Lower leg skin (tissue), 4 donors: Measurements from ENCODE around the gene PKD1L1. TPM values are rescaled to one million over a fixed set of nuclear protein-coding genes. Genes with fewer than 3 reads are reported as not detected.

ENCODE experiments used
- DNase-seq, 2 donors: peaks; one replicate each; pipeline ENCODE4 v3.0.0-alpha.2; 2019; ENCODE audit warnings: low spot score in 2 of 2
- H3K4me3 ChIP-seq: fragments of 200-600 bp; sonication (generic); 2 replicates; pipeline ENCODE4 v1.5.1; 2017; ENCODE audit warnings: mild to moderate bottlenecking, low read depth; ENCODE audit not compliant: poor library complexity, severe bottlenecking
- CTCF ChIP-seq, 3 donors: fragments of 450-650 bp; IDR thresholded peaks; one replicate each; pipeline ENCODE4 v1.5.1; 2016; ENCODE audit warnings: antibody characterized with exemption in 3 of 3, mild to moderate bottlenecking in 3 of 3, moderate library complexity in 2 of 3
- POLR2A ChIP-seq, 2 donors: fragments of 450-650 bp; IDR thresholded peaks; one replicate each; pipeline ENCODE4 v1.6.1; 2016 to 2017; ENCODE audit warnings: antibody characterized with exemption in 2 of 2, mild to moderate bottlenecking in 1 of 2, moderate library complexity in 1 of 2
- WGBS, 2 donors: methylation state at CpG; one replicate each; pipeline ENCODE4 v1.1.5; 2018; 5-methylcytosine and 5-hydroxymethylcytosine counted together
- intact Hi-C: fragments of 100-400 bp; cut with DNase I; formaldehyde crosslinking; loops from one replicate; pipeline ENCODE4 v1.15.0; 2023; ENCODE audit warnings: low total_unique reads
- total RNA-seq, 4 donors: library from RNA; depleted of rRNA; stranded (reverse); fragments of >200 nt; gene quantifications; one replicate each; pipeline ENCODE4 v1.1.0, GENCODE V29; 2016

Gene PKD1L1
- total RNA-seq, 4 donors from 2014 or later, result 0.04 to 0.12 (median 0.07) TPM

DNA sequence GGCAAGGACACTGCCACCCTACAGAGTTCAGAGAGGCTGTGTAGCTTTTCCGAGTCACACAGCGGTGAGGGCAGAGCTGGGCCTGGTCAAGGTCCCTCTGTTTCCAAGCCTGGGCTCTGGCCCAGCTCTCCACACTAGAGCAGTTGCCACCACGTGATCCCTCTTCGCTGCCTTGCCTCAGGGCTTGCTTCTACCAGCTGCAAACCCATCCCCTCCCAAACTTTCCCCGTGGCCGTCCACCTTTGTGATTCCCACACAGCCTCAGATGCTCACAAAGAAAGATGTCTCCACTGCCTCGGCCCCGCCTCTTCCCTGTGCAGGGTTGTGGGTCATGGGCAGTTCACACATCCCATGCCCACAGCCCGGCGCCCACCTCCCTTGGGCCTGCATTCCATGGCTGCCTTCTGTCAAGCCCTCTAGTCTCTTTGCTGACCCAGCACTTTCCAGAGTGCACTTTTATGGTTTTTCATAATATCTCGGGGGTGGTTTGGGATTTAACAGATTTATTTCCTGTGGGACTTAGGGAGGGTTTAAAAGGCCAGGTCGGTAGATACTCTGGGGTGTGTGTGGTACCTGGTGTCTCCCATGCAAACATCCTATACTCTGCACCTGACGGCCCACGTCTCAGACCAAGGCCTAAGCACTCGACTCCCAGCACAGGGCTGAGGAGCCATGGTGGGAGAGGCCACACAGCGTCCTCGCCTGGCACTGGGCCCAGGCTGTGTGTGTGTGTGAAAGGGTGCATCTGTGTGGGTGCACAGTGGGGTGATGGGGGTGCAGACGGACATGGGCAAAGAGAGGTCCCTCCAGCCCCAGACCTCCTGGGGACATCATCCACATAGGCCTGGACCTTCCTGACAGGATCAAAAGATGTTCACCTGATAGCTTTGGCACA lies 59.6 kb downstream of the PKD1L1 start:
- intact Hi-C loops, result no loop called here
- WGBS, 2 donors, result 78 to 80% methylated on average over 17 to 18 of the region's 18 CpGs
- no peak overlapping the region for H3K4me3 ChIP-seq
- TF ChIP-seq CTCF (IDR thresholded peaks at IDR 0.05) (no peak), POLR2A (IDR thresholded peaks at IDR 0.05) (no peak)
- peak; percentile 10 to 76 for DNase-seq

GRCh38 chr7:47887016-47887640 lies 61.1 kb downstream of the PKD1L1 start:
- H3K4me3 ChIP-seq, result no peak overlapping the region
- intact Hi-C loops, result no loop called here
- DNase-seq, result peak; percentile 2 to 68
- TF ChIP-seq CTCF (IDR thresholded peaks at IDR 0.05) (no peak), POLR2A (IDR thresholded peaks at IDR 0.05) (no peak)
- 83 to 88% methylated on average over 7 of the region's 7 CpGs for WGBS, 2 donors

- TF ChIP-seq POLR2A (IDR thresholded peaks at IDR 0.05), result no peak
- no peak for TF ChIP-seq CTCF (IDR thresholded peaks at IDR 0.05)
- no peak overlapping the region for H3K4me3 ChIP-seq
- intact Hi-C loops, result no loop called here
- WGBS, 2 donors, result 84 to 89% methylated on average over 12 of the region's 12 CpGs
- peak in 1 of 2 donors; percentile 61 for DNase-seq
Measured at GRCh38 chr7:47885987-47886811, 62.1 kb downstream of the PKD1L1 start.

DNA sequence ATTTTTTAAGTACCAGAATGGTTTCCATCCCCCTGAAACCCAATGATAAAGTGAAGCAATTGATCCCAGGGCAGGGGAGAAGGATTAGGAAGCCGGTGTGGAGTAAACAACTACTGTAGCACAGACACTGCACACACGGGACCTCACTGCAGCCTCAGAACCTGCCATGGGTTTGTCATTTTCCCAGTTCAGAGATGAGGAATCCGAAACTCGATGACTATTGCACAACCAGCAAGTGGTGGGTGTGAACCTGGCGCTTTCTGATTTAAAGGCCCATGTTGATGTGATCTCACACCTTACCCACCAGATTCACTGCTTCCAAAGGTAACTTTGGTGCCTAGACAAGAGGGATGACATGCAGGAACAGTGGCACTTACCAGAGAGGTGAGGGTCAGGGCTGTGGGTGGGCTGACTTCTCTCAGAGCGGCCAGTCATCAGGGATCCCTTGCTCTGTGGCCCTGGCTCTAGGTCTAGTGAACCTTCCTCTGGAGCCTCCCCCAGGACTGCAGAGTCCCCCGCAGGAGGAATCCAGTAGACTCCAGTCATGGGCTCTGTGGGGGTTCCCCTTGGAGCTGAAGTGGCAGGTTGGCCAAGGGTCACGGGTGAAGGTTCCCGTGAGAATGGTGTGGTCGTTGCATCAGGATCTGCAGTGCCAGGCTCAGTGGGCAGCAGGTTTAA lies 62.8 kb downstream of the PKD1L1 start:
- WGBS, 2 donors, result 68 to 70% methylated on average over 8 to 9 of the region's 10 CpGs
- no peak overlapping the region for H3K4me3 ChIP-seq

More for the DNA sequence above, 62.8 kb downstream of the PKD1L1 start:
- peak in 1 of 2 donors; percentile 54 for DNase-seq
- intact Hi-C loops, result no loop called here
- TF ChIP-seq POLR2A (IDR thresholded peaks at IDR 0.05), result no peak
- no peak for TF ChIP-seq CTCF (IDR thresholded peaks at IDR 0.05)
